IgD-negative memory B cell (primary cell): ENCODE measurements around the gene NUP188. TPM values are rescaled to one million over a fixed set of nuclear protein-coding genes. Genes with fewer than 3 reads are reported as not detected.

Experiments used
- H3K27ac Mint-ChIP-seq, 3 donors: one replicate each; pipeline ENCODE4 v1.8.0; 2020 to 2022; ENCODE audit warnings: mild to moderate bottlenecking in 3 of 3, mixed read lengths in 3 of 3, moderate library complexity in 1 of 3
- H3K27me3 Mint-ChIP-seq: one replicate; pipeline ENCODE4 v1.8.0; 2021; ENCODE audit warnings: mixed read lengths
- H3K36me3 Mint-ChIP-seq: one replicate; pipeline ENCODE4 v1.8.0; 2020; ENCODE audit warnings: mild to moderate bottlenecking, mixed read lengths
- H3K4me1 Mint-ChIP-seq, 3 donors: one replicate each; pipeline ENCODE4 v1.8.0; 2020 to 2022; ENCODE audit warnings: mixed read lengths in 3 of 3, mild to moderate bottlenecking in 1 of 3
- H3K4me3 Mint-ChIP-seq, 4 donors: one replicate each; pipeline ENCODE4 v1.8.0; 2020 to 2022; ENCODE audit warnings: mild to moderate bottlenecking in 4 of 4, mixed read lengths in 4 of 4, moderate library complexity in 3 of 4
- H3K9me3 Mint-ChIP-seq, 3 donors: one replicate each; pipeline ENCODE4 v1.8.0; 2020 to 2021; ENCODE audit warnings: mixed read lengths in 3 of 3, mild to moderate bottlenecking in 1 of 3
- polyA plus RNA-seq: library from polyadenylated mRNA; unstranded; fragments of 300-500 nt; fragmentation: Illumina TruSeq; gene quantifications from one replicate; pipeline ENCODE4 v1.2.3, GENCODE V29; 2021

The NUP188 gene
- 21.9 TPM for polyA plus RNA-seq

- peaks cover 16 to 29% (median 20%) of the 10 kb centered on the region in 3 donors for H3K4me1 Mint-ChIP-seq
- peak within 1 kb of the TSS; percentile 96 to 99 (median 98) for H3K27ac Mint-ChIP-seq
- H3K27me3 Mint-ChIP-seq: no peaks in the 10 kb centered on the region
- peaks cover 3% of the 10 kb centered on the region for H3K36me3 Mint-ChIP-seq
- H3K9me3 Mint-ChIP-seq: no peaks in the 10 kb centered on the region
- peak within 1 kb of the TSS; percentile 99 for H3K4me3 Mint-ChIP-seq
Measured at GRCh38 chr9:128947527-128948301, at the start of gene NUP188, which contains the start of gene DOLK. Gene NUP188, plus strand, starts transcription at chr9:128947699. Its CDS starts 21 bp downstream, at chr9:128947720. Gene DOLK, minus strand, starts transcription at chr9:128947603. Its CDS starts 300 bp downstream, at chr9:128947303.

- H3K4me1 Mint-ChIP-seq: peaks cover 29 to 35% (median 33%) of the 10 kb centered on the region in 3 donors
- no peaks in the 10 kb centered on the region for H3K27me3 Mint-ChIP-seq
- peaks cover 6% of the 10 kb centered on the region for H3K36me3 Mint-ChIP-seq
- no peak overlapping the region for H3K4me3 Mint-ChIP-seq
- H3K9me3 Mint-ChIP-seq: no peaks in the 10 kb centered on the region
- peak overlapping the region in 2 of 3 donors; percentile 37 to 93 for H3K27ac Mint-ChIP-seq
Measured at GRCh38 chr9:128898382-128898781, 49.1 kb upstream of the NUP188 start.

GRCh38 chr9:128898845-128899565 is 48.5 kb upstream of the NUP188 start:
- Mint-ChIP-seq H3K27ac (peak overlapping the region; percentile 88 to 95 (median 93)), H3K9me3 (no peaks in the 10 kb centered on the region), H3K4me3 (peak overlapping the region; percentile 5 to 57 (median 38)), H3K36me3 (peaks cover 6% of the 10 kb centered on the region), H3K4me1 (peaks cover 30 to 35% (median 33%) of the 10 kb centered on the region in 3 donors), H3K27me3 (no peaks in the 10 kb centered on the region)

- Mint-ChIP-seq H3K4me1 (peaks cover 33 to 34% (median 33%) of the 10 kb centered on the region in 3 donors), H3K9me3 (no peaks in the 10 kb centered on the region), H3K27ac (peak overlapping the region; percentile 88 to 95 (median 93)), H3K27me3 (no peaks in the 10 kb centered on the region), H3K4me3 (peak overlapping the region; percentile 26 to 84 (median 54)), H3K36me3 (peaks cover 6% of the 10 kb centered on the region)
Measured at GRCh38 chr9:128899566-128900322, 47.8 kb upstream of the NUP188 start.

GRCh38 chr9:128901379-128901778 is 46.1 kb upstream of the NUP188 start:
- H3K27ac Mint-ChIP-seq: peak overlapping the region; percentile 70 to 99 (median 98)
- no peaks in the 10 kb centered on the region for H3K9me3 Mint-ChIP-seq
- peaks cover 6% of the 10 kb centered on the region for H3K36me3 Mint-ChIP-seq
- peaks cover 26 to 32% (median 28%) of the 10 kb centered on the region in 3 donors for H3K4me1 Mint-ChIP-seq
- no peaks in the 10 kb centered on the region for H3K27me3 Mint-ChIP-seq
- H3K4me3 Mint-ChIP-seq: peak overlapping the region in 1 of 4 donors; percentile 57

- Mint-ChIP-seq H3K9me3 (no peaks in the 10 kb centered on the region), H3K27me3 (no peaks in the 10 kb centered on the region), H3K4me1 (peaks cover 26 to 32% (median 28%) of the 10 kb centered on the region in 3 donors), H3K4me3 (peak overlapping the region; percentile 74 to 94 (median 90)), H3K27ac (peak overlapping the region; percentile 98 to 100 (median 99)), H3K36me3 (peaks cover 8% of the 10 kb centered on the region)
Measured at GRCh38 chr9:128901822-128902221, 45.7 kb upstream of the NUP188 start.

GRCh38 chr9:128902351-128903078 is 45.0 kb upstream of the NUP188 start:
- peak overlapping the region; percentile 98 to 100 (median 99) for H3K27ac Mint-ChIP-seq
- no peaks in the 10 kb centered on the region for H3K27me3 Mint-ChIP-seq
- H3K36me3 Mint-ChIP-seq: peaks cover 7% of the 10 kb centered on the region
- no peaks in the 10 kb centered on the region for H3K9me3 Mint-ChIP-seq
- H3K4me1 Mint-ChIP-seq: peaks cover 26 to 32% (median 28%) of the 10 kb centered on the region in 3 donors
- H3K4me3 Mint-ChIP-seq: peak overlapping the region; percentile 74 to 94 (median 90)

- H3K27me3 Mint-ChIP-seq: no peaks in the 10 kb centered on the region
- H3K27ac Mint-ChIP-seq: peak overlapping the region; percentile 98 to 100 (median 99)
- H3K9me3 Mint-ChIP-seq: no peaks in the 10 kb centered on the region
- peaks cover 7% of the 10 kb centered on the region for H3K36me3 Mint-ChIP-seq
- peaks cover 24 to 31% (median 28%) of the 10 kb centered on the region in 3 donors for H3K4me1 Mint-ChIP-seq
- H3K4me3 Mint-ChIP-seq: peak overlapping the region in 2 of 4 donors; percentile 87 to 94
Measured at GRCh38 chr9:128903079-128903461, 44.4 kb upstream of the NUP188 start.

- Mint-ChIP-seq H3K36me3 (peaks cover 9% of the 10 kb centered on the region), H3K4me3 (no peak overlapping the region), H3K27me3 (no peaks in the 10 kb centered on the region), H3K27ac (peak overlapping the region; percentile 39 to 98 (median 78)), H3K9me3 (no peaks in the 10 kb centered on the region), H3K4me1 (peaks cover 22 to 24% (median 23%) of the 10 kb centered on the region in 3 donors)
Measured at GRCh38 chr9:128903871-128904620, 43.5 kb upstream of the NUP188 start.

- H3K27me3 Mint-ChIP-seq: no peaks in the 10 kb centered on the region
- peak overlapping the region in 1 of 3 donors; percentile 67 for H3K27ac Mint-ChIP-seq
- peaks cover 11% of the 10 kb centered on the region for H3K36me3 Mint-ChIP-seq
- peaks cover 11 to 16% (median 13%) of the 10 kb centered on the region in 3 donors for H3K4me1 Mint-ChIP-seq
- H3K9me3 Mint-ChIP-seq: no peaks in the 10 kb centered on the region
- H3K4me3 Mint-ChIP-seq: no peak overlapping the region
Measured at GRCh38 chr9:128905964-128906363, 41.5 kb upstream of the NUP188 start.

- H3K27me3 Mint-ChIP-seq: no peaks in the 10 kb centered on the region
- no peaks in the 10 kb centered on the region for H3K9me3 Mint-ChIP-seq
- H3K27ac Mint-ChIP-seq: peak overlapping the region in 1 of 3 donors; percentile 58
- peaks cover 13% of the 10 kb centered on the region for H3K36me3 Mint-ChIP-seq
- H3K4me3 Mint-ChIP-seq: no peak overlapping the region
- H3K4me1 Mint-ChIP-seq: peaks cover 11 to 16% (median 14%) of the 10 kb centered on the region in 3 donors
Measured at GRCh38 chr9:128906741-128907140, 40.8 kb upstream of the NUP188 start.

GRCh38 chr9:128908372-128908771 is 39.1 kb upstream of the NUP188 start:
- no peaks in the 10 kb centered on the region for H3K9me3 Mint-ChIP-seq
- H3K4me1 Mint-ChIP-seq: peaks cover 0 to 12% (median 10%) of the 10 kb centered on the region in 3 donors
- no peak overlapping the region for H3K4me3 Mint-ChIP-seq
- H3K36me3 Mint-ChIP-seq: peaks cover 13% of the 10 kb centered on the region
- H3K27me3 Mint-ChIP-seq: no peaks in the 10 kb centered on the region
- no peak overlapping the region for H3K27ac Mint-ChIP-seq

- Mint-ChIP-seq H3K4me3 (no peak overlapping the region), H3K27me3 (no peaks in the 10 kb centered on the region)
Measured at GRCh38 chr9:128909859-128910258, 37.6 kb upstream of the NUP188 start.

More at GRCh38 chr9:128909859-128910258, 37.6 kb upstream of the NUP188 start:
- Mint-ChIP-seq H3K27ac (peak overlapping the region in 1 of 3 donors; percentile 58), H3K4me1 (peaks cover 0 to 10% (median 8%) of the 10 kb centered on the region in 3 donors), H3K9me3 (no peaks in the 10 kb centered on the region), H3K36me3 (peaks cover 13% of the 10 kb centered on the region)
